Measurements from ENCODE around the gene DENND1B. TPM values are rescaled to one million over a fixed set of nuclear protein-coding genes. Genes with fewer than 3 reads are reported as not detected.
"Not testable (repeated sequence)": the region's sequence is repeated elsewhere in the genome, so short reads cannot be mapped to it uniquely, and the experiment has no call there.

Gene DENND1B
- polyA plus RNA-seq, 3 donors, result 10.0 to 10.4 (median 10.4) TPM

DNA sequence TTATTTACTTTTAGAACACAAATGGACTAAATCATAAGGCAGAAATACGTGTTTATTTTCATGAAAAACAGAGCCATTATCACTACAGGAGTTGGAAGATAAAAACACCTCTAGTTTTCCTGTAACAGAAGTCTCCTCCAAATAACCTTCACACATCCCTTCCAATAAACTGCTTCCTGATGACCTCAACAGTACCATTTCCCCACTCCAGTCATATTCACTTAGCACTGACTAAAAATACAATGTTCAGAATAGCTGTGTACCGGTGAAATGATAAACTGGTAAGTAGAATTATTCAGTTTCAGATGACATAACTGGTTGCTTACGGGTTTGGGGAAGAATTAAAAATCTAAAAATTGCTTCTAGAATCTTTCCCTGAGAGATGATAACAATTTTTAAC, 137.9 kb downstream of the DENND1B start:
- DNase-seq, result no peak

DNA sequence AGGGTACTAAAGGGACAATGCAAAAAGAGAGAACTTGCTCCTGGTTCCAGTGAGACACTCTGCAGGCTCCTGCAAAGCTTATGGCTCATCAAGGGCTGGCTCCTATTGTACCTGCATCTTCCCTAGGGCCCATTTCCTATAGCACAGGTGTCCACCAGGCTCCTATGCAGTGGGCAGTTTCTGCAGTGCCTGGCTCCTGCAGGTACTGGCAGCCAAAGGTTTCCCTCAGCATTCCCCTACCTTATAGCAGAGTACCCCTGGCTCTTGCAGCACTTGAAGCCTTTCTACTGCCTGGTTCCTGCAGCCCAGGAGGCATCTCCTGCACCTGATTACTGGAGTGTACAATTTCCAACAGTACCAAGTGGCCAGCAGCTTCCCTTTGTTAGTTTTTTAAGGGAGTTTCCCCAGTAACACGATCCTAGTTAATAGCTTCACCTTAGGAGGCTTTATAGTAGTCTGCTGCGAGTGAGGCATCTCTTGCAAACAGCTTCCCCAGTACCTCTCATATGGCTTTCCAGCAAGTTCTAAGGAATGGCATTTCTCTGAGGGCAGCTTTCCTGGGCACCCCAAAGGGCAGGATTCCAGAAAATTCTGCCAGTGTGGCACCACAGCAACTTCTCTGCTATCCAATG, 141.7 kb downstream of the DENND1B start:
- DNase-seq, result peak; percentile 12

DNA sequence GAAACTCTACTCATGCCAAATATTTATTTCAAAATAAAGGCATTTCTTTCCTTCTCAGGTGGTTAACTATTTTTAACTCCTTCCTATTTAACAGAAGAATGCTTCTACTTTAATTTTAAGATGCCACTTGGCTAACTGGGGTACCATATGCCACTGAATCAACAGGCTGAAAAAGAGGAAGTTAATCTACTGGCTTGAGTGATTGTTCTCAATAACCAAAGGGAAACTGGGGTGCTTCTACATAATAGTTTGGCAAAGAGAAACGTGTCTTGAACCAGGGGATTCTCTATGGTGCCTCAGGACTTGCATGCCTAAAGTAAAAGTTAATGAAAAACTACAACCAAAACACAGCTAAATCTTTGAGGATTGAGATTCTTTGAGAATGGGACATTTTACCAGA, 142.6 kb downstream of the DENND1B start:
- DNase-seq, result no peak

DNA sequence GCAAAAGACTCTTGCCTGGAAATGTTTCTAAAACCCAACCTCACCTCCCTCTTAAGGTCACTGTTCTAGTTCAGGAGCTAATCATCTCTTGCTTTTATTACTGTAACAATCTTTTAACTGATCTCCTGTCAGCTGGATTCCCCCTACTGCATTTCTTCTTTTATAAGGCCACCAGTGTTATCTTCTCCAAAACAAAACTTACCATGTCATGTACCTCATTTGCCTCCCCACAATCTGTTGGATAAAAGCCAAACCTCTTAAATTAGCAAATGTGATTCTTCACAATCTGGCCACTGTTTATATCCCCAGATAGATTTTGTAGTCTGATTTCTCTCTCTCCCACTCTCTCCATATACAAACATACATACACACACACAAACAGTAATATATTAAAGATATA, 143.3 kb downstream of the DENND1B start:
- DNase-seq, result no peak

DNA sequence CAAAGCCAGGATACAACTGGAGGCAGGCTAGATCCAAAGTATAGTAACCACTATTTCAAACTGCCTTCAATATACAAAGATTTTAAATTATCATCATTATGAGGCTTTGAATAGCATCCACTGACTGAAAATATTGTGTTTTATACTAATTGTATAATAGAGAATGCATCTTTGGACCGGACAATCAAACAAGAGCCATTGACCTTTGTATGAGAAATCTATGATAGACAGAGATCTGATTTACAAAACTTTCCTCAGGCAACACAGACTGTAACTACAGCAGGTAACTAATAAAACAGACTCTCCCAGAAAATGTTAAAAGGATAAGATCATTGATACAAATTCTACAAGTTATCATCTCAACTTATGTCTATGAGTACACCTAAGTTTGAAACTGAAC, 152.9 kb downstream of the DENND1B start:
- no peak for DNase-seq

DNA sequence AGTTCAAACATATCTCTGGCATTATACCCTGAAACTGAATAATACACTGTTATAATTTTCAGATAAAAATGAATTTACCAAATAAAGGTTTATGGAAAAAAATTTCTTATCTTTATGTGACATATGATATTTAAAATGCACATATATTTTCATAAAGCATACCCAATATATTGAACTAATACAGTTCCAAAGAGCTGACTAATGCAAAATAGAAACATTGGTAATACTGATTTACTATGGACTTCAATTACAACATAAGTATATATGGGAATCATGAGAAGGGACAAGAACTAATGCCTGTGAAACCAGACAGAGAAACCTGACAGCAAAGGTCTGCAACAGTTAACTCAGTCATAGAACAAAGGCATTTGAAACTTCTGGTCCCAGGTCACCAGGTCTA, 153.5 kb downstream of the DENND1B start:
- no peak for DNase-seq

DNA sequence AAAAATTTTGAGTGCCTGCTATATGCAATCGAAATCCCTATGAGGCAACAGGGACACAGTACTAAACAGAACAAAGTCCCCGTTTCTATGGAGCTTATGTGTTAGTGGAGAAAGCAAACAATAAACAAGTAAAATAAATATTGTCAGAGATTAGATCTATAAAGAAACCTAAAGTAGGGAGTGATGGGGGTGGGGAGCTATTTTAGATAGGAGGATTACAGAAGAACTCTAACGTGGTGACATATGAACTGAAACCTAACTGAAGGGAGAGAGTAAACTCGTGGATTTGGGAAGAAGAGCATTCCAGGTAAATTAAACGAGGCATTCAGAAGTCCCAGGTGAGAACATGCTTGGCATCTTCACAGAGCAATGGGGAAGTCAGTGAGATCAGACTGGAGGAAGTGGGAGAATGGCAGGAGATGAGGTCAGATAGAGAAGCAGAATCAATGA, 154.5 kb downstream of the DENND1B start:
- no peak for DNase-seq

DNA sequence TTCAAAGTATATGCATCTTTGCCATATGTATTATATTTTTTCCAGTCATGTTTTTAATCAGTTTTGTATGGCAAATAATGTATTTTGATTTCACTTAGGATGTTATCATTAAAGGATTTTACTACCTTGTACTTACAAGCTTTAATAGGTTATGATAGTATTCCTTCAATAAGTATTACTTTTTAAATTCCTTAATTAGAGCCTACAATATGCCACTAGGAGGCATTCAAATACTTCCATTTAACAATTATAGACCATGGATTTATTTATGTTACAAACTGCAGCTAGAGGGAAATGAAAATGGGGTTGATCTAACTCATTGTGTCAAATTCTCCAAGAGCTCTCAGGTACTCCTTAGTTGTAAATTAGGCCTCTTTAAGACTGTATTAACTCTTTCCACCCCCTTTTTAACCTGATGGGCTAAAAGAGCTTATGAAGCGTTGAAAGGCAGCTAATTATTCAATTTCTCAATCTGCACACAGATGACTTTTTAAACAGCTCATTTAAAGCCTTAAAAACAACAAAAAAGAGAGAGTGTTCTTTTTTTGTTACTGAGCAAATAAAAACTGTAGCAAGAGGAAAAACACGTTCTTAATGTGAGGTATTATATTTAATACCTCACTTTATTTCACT, 156.2 kb downstream of the DENND1B start:
- peak; percentile 11 for DNase-seq

DNA sequence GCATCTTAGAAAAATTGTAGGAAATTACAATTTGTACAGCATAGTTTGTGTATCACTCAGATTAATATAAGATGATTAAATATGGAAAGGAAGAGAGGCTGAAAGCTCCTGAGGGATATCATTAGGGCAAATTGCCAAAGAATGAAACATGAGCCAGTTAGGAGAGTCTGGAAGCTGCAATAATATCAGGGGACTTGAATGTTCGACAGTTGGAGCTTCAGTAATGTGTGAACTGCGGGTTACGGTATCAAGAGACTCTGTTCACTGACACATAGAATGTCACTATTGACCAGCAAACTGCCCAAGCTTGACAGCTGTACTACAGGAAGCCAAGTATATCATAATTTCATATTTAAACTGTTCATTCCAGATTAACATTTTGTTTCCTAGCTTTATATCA, 157.2 kb downstream of the DENND1B start:
- no peak for DNase-seq

DNA sequence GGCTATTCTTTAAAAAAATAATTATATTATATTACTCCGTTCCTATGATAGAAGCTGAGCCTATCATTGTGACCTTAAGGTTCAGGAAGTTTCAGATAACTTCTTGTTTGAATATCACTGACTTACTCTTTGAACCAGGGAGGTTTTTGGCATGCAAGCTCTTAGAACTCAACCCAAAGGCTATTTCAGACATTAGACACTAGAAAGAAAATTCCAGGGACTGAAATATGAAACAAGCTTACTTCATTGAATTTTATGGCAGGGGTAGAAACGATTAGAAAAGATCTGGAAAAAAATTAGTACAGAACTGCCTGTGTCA, 159.6 kb downstream of the DENND1B start:
- no peak for DNase-seq

DNA sequence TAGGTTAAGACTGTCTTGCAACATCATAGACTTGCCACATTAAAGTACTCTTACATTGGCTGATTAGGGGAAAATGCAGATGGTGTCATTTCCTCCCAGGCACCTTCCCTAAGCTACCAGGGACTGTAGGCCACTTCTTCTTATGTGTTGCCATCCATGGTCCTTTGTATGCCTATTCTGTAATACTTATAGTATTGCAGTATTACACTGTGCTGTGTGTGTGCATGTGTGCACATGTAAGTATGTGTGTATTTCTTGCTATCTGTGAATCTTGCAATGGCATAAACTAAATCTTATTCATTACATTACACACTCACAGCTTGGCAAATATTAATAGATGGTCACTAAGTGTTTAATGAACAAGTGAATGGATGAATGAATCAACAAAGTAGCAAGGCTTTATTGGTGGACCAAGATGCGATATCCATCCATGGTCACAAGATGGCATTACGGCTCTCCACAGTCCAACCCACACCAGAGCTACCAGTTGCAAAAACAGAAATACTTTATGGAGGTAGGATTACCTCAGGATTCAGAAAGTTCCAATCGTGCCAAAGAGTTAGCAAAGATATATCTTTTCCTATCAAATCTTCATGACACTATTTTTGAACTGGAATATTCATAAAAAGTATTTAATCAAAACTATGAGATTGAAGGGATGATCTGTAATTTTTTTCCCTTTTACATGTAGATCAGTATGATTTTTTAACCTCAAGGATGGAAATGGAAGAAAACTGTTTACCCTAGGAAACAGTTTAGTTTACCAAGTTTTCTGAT, 160.2 kb downstream of the DENND1B start:
- peak; percentile 21 for DNase-seq

DNA sequence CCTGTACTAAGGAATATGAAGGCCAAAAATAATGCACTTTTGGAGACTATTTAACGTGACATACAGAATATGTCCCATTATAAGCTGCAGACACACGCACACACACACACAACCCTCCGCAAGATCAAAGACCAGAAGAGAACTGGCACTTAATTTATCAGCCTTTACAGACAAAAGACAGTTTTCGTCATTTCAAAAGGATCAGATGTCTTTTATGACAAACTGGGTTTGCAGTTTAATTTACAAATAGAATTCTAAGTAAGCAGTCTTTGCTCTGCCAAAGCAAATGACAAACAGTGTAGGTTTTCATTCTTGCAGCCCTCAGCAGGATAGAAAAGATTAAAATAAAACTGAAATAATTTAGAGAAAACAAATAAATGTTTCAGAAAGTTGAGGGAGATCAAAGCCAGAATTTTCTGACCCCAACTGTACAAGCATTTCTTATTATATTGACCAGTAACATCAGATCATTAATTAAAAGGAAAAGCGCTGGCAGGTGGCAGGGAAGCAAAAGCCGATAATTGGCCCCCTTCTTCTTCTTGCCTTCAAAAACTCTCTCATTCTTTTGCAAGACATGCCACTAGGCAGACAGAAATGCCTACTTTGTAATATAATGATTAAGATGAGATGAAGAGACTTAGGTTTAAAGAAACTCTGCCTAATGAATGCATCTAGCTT, 169.0 kb downstream of the DENND1B start:
- no peak for DNase-seq

DNA sequence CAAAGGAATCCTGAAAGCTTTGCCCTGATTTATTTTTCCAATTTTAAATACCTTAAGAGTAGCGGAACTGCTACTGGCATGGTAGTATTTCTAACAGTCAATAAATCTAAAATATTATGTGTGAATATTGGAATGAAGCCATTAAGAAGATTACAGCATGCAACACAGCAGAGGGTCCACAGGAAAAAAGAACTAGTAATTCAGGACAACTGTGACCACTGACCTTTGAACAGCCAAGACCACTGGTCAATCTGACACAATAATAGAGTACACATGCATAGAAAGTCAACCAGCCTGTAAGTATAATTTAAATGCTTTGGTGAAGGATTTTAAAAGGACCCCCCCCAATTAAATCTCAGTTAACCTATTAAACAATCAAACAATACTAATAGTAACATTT, 171.0 kb downstream of the DENND1B start:
- DNase-seq, result no peak

DNA sequence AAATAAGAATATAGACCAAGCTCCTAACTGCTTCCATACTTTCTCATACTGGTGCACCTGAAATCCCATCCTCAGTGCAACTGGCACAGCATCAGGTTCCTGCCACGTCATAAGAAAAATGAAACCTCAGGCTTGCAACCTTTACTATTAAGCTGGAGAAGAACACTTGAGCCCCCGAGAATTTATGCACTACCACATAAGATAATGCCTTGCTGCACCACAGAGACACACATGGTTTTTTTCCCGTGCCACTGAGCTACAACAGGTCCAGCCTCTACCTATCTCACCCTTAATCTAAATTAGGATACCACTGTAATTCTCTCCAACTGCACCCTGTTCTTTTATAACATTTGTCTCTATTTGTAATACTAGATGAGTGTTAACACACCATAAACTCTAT, 174.5 kb downstream of the DENND1B start:
- no peak for DNase-seq

DNA sequence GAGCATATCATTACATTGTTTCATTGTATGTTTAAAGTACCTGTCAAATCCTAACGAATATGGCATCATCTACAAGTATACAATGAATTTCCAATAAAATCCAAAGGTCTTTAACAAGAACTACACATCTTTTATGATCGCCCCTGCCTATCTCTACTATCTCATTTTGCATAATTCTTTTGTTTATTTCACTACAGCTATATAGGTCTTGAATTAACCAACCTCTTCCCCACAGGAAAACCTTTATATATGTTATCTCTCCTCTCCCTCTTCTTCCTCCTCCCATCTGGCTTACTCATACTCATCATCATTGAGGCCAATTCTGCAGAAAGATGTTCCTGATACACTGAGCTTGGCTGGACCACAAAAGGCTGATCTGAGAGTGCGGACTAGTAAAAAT, 175.5 kb downstream of the DENND1B start:
- no peak for DNase-seq

DNA sequence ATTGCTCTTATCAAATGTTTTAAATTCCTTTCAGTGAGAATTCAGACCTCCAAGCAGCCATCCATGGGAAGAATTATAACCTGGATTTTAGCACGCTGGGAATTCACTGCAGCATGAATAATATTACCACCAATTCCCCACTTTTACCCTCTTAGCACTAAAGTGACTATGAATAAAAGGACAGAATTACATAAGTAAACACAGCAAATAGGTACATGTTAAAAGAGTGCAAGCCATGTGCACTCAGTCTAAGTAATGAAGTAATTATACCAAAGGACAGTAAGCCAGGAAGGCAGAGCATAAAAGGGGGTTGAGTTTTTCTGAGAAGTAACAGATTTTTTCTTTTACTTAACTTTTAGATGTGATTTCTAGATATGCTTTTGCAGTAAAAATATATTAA, 176.3 kb downstream of the DENND1B start:
- DNase-seq, result no peak

DNA sequence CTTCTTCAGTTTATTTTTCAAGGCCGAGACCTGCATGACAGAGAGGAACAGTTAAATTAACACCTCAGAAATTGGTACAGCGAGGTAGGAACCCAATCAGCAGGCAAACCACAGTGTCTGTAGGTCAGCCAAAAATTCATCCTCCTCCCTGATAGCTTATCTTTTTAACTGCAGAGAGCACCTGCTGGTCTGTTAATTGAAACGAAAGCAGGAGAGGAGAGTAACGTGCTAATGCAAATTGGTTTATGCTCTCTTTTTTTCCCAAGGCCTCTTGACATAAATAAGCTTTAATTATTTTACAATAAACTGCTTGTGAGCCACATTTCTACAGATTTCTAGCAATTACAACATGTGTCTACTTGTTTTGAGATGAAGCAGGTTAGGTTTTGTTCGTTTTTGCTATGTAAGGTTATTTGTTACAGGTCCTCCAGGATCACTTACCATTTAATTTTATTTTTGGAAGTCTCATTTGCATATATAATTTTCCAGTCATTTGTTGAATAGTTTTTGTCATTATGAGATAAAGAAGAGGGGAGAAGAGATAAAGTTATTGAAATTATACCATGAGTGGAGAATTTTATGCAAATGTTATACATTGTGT, 179.9 kb downstream of the DENND1B start:
- no peak for DNase-seq

DNA sequence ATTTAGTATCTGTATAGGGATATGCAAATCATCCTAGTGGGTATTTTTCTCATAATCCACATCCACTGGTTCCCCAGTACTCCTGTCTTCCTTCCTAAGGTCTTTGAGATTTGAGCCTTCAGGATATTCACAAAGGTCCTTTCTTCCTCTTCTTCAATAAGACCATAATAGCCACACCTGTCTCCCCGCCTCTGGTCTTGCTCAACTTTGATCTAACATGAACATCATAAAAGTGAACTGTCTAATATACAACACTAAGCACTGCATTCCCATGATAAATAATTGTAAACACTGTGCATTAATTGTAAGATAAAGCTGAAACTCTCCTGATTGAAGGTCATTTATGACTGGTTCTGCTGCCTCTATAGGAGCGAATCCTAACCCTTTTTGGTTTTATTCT, 184.6 kb downstream of the DENND1B start:
- DNase-seq, result no peak

DNA sequence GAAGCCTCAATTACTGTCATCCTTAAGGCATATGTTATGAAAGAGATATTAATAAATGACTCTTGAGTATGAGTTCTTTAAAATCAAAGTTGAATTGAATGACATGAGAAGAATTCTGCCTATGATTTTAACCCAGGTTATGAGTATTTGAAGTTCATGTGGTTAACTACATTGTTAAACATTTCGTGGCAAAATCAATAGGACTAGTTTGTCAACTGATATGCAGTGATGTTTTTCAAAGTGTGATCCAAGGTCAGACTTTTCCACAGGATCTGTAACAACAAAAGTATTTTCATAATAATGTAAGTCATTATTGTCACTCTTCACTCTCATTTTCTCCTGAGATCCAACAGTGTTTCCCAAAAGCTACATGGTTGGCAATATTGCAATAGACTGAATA, 189.5 kb downstream of the DENND1B start:
- no peak for DNase-seq

DNA sequence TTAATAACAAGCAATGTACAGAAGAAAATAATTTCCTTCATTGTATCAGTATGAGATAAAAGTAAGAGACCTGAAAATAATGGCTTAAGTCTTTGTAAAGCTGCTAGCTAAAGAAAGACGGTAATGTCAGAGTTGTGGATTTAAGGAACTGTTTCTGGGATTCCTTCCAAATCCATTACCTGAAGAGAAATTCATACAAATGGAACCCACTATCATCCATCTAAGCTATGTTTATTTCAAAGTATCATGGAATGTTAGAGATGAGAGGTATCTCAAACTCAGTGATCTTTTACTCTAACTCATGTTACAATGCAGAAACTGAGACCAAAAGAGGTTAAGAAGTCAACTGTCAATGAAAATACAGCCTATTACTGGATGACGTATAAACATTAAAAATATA, 197.7 kb downstream of the DENND1B start:
- DNase-seq, result no peak

DNA sequence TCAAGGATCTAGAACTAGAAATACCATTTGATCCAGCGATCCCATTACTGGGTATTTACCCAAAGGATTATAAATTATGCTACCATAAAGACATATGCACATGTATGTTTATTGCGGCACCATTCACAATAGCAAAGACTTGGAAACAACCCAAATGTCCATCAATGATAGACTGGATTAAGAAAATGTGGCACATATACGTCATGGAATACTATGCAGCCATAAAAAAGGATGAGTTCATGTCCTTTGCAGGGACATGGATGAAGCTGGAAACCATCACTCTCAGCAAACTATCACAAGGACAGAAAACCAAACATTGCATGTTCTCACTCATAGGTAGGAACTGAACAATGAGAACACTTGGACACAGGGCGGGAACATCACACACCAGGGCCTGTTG, 199.7 kb downstream of the DENND1B start:
- not testable (repeated sequence) for DNase-seq

DNA sequence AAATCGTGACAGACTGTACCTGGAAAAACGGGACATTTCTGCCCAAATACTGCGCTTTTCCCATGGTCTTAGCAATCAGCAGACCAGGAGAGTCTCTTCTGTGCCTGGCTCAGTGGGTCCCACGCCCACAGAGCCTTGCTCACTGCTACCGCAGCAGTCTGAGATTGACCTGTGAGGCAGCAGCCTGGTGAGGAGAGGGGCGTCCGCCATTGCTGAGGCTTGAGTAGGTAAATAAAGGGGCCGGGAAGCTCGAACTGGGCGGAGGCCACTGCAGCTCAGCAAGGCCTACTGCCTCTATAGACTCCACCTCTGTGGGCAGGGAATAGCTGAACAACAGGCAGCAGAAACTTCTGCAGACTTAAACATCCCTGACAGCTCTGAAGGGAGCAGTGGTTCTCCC, 203.1 kb downstream of the DENND1B start:
- no peak for DNase-seq

All from renal pelvis (tissue), 4 donors.